NCI-H526 treated with DMSO at 0.1 percent for 48 hours (cell line): ENCODE data around the gene MOK.
"Not testable (repeated sequence)": the region's sequence is repeated elsewhere in the genome, so short reads cannot be mapped to it uniquely, and the experiment has no call there.

Source experiments
- DNase-seq: peaks from one replicate; lab custom pipeline; 2025; lab: John Stamatoyannopoulos, UW

Gene MOK, protein sequence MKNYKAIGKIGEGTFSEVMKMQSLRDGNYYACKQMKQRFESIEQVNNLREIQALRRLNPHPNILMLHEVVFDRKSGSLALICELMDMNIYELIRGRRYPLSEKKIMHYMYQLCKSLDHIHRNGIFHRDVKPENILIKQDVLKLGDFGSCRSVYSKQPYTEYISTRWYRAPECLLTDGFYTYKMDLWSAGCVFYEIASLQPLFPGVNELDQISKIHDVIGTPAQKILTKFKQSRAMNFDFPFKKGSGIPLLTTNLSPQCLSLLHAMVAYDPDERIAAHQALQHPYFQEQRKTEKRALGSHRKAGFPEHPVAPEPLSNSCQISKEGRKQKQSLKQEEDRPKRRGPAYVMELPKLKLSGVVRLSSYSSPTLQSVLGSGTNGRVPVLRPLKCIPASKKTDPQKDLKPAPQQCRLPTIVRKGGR

GRCh38 chr14:102304611-102305506, at the start of gene MOK:
TSS of gene MOK (minus strand) at chr14:102305164. CDS start at chr14:102304968, 196 bp downstream.
- peak; percentile 89 for DNase-seq

GRCh38 chr14:102353126-102353619, 48.2 kb upstream of the MOK start:
- DNase-seq: no peak

DNA sequence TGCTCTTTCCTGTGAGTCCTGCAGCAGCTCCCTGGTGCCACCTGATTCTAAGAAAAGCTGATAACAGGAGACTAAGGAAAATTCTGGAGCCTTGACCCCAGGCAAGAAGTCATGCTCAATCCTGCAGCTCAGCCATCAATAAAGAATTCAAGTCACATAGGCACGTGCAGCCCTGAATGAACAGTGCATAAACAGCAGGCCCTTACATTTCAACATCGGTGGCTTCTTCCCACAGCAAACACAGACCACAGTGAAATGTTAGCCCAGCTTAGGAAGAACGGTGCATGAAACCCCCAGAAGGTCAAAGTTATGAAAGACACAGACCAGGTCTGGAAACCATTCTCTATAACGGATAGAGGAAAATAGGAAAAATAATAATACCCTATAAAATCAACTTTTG, 47.2 kb upstream of the MOK start:
- no peak for DNase-seq

DNA sequence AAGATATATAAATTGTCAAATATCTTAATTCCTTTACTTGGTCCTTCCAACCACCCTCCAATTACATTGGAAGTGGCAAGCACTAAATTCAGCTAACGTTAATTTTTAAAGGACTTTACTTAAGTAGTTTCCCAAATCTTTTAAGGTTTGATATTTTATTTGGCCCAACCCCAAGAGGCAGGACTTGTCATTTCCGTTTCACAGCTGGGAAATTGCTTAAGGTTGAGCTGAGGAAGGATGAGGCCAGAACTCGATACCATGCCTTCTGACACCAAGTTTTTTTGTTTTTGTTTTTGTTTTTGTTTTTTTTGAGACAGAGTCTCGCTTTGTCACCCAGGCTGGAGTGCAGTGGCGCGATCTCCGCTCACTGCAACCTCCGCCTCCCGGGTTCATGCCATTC, 46.6 kb upstream of the MOK start:
- not testable (repeated sequence) for DNase-seq

- DNase-seq: no peak
Observed at GRCh38 chr14:102351023-102351422, 46.1 kb upstream of the MOK start.

DNA sequence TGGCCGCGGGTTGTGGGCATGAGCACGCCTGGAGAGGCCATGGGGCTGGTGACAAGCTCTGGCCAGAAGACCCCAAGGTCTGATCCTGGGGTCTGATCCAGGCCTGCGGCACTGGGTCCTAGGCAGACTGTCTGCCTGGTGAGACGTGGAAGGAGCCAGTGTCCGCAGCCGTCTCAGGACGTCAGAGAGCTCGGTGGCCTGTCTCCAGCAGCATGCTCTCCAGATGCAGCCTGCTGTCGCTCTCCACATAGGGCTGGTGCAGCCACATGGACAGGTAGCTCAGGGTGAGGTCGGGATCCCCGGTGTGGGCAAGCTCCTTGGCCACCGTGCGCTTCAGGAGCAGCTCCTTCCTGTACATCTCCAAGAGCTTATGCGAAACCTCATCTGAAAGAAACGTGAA, 43.4 kb upstream of the MOK start:
- no peak for DNase-seq

GRCh38 chr14:102346645-102347044, 41.7 kb upstream of the MOK start:
- DNase-seq: no peak

- DNase-seq: no peak
Observed at GRCh38 chr14:102345232-102345631, 40.3 kb upstream of the MOK start.

GRCh38 chr14:102344485-102344884, 39.5 kb upstream of the MOK start:
- no peak for DNase-seq

GRCh38 chr14:102344084-102344483, 39.1 kb upstream of the MOK start:
- no peak for DNase-seq

GRCh38 chr14:102342238-102342637, 37.3 kb upstream of the MOK start:
- DNase-seq: no peak

DNA sequence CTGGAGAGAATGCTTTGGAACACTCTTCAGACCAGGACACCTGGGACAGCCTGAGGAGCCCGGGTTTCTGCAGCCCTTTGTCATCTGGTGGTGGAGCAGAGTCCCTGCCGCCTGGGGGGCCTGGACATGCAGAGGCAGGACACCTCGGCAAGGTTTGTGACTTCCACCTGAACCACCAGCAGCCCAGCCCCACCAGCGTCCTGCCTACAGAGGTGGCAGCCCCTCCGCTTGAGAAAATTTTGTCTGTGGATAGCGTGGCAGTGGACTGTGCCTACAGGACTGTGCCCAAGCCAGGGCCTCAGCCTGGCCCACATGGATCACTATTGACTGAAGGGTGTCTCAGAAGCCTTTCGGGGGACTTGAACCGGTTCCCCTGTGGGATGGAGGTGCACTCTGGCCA, 36.6 kb upstream of the MOK start:
- DNase-seq: no peak

DNA sequence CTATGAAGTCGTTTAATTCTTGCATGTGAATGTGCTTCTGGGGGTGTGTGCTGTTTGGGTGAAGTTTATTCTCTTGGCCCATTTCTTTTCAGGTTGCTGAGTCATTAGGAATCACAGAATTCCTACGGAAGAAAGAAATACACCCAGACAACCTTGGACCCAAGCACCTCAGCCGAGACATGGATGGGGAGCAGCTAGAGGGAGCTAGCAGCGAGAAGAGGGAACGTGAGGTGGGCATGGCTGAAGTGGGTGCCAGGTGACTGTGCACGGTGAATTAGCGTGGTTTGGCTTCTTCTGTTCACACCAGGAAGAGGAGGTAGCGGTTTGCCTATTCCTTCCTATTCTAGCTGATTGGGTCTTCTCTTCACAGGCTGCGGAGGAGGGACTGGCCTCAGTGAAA, 33.8 kb upstream of the MOK start:
- no peak for DNase-seq

- no peak for DNase-seq
Observed at GRCh38 chr14:102335163-102335562, 30.2 kb upstream of the MOK start.

GRCh38 chr14:102333795-102334705, 29.1 kb upstream of the MOK start:
- no peak for DNase-seq

GRCh38 chr14:102333390-102333789, 28.4 kb upstream of the MOK start:
- DNase-seq: no peak

GRCh38 chr14:102330806-102331205, 25.8 kb upstream of the MOK start:
- DNase-seq: no peak

DNA sequence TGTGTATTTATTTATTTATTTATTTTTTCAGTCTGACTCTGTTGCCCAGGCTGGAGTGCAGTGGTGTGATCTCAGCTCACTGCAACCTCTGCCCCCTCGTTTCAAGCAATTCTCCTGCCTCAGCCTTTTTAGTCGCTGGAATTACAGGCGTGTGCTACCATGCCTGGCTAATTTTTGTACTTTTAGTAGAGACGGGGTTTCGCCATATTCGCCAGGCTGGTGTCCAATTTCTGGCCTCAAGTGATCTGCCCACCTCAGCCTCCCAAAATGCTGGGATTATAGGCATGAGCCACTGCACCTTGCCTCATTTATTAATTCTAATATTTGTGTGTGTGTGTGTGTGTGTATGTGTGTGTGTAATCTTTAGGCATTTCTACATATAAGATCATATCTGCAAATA, 24.4 kb upstream of the MOK start:
- DNase-seq: not testable (repeated sequence)

- no peak for DNase-seq
Observed at GRCh38 chr14:102326583-102326982, 21.6 kb upstream of the MOK start.

GRCh38 chr14:102325791-102326345, 20.9 kb upstream of the MOK start:
- no peak for DNase-seq

- no peak for DNase-seq
Observed at GRCh38 chr14:102323102-102323501, 18.1 kb upstream of the MOK start.
